PC-9 (cell line): ENCODE data around the gene EXOSC5.

Source experiments
- CTCF ChIP-seq: fragments of 200-600 bp; sonication (generic); conservative IDR thresholded peaks from 2 replicates; pipeline ENCODE4 v1.6.1; 2017; ENCODE audit warnings: mixed run types, antibody characterized with exemption, mild to moderate bottlenecking, moderate library complexity
- EZH2 ChIP-seq: fragments of 200-600 bp; sonication (generic); IDR thresholded peaks from 2 replicates; pipeline ENCODE4 v1.8.0; 2017; ENCODE audit warnings: antibody characterized with exemption, low read depth

GRCh38 chr19:41376241-41376997 lies 20.7 kb downstream of the EXOSC5 start, which contains the start of gene TMEM91:
- TF ChIP-seq EZH2 (no peak), CTCF (no peak)
